H1 (cell line): Measurements from ENCODE around the gene PBX3. TPM values are rescaled to one million over a fixed set of nuclear protein-coding genes. Genes with fewer than 3 reads are reported as not detected.
A peak's percentile ranks its signal among the peaks of the same experiment; 100 is the strongest.

ENCODE experiments used
- CTCF ChIA-PET: fragments of 300-600 bp; sonication (Branson Sonifier 250); formaldehyde crosslinking; loops from one replicate; lab custom pipeline; 2021; ENCODE audit not compliant: partially characterized antibody; lab: Charles Lee
- POLR2A ChIA-PET: fragments of 300-600 bp; sonication (Branson Sonifier 250); formaldehyde crosslinking; loops from one replicate; lab custom pipeline; 2021; ENCODE audit warnings: inconsistent platforms; ENCODE audit not compliant: partially characterized antibody; lab: Charles Lee
- DNase-seq, 2 experiments: peaks; one replicate each; pipeline versions ENCODE4 v3.0.0 to v3.0.0-alpha.2; 2010 to 2022; ENCODE audit warnings: low spot score in 2 of 2, low read depth in 1 of 2, mixed read lengths in 1 of 2
- FAIRE-seq: peaks from 2 replicates; lab custom pipeline; 2011; peaks lifted over from hg19 to GRCh38; lab: Jason Lieb, UNC
- H2AFZ ChIP-seq: 2 replicates; pipeline ENCODE4 v1.8.1; 2012; ENCODE audit warnings: low read length, inconsistent platforms
- H2AK5ac ChIP-seq: 2 replicates; pipeline ENCODE4 v1.6.1; 2013; ENCODE audit warnings: low read depth, low read length
- H2BK120ac ChIP-seq: replicated peaks from 2 replicates; pipeline ENCODE3; 2013; ENCODE audit warnings: low read depth, low read length, inconsistent platforms
- H2BK12ac ChIP-seq: 2 replicates; pipeline ENCODE4 v1.6.1; 2013; ENCODE audit warnings: low read depth, low read length
- H2BK15ac ChIP-seq: 2 replicates; pipeline ENCODE4 v1.6.1; 2013; ENCODE audit warnings: low read length
- H2BK20ac ChIP-seq: 2 replicates; pipeline ENCODE4 v1.6.1; 2013; ENCODE audit warnings: low read length
- H2BK5ac ChIP-seq: 2 replicates; pipeline ENCODE4 v1.6.1; 2013; ENCODE audit warnings: low read depth, low read length
- H3K14ac ChIP-seq: 2 replicates; pipeline ENCODE4 v1.6.1; 2013; ENCODE audit warnings: inconsistent platforms; ENCODE audit not compliant: insufficient read length
- H3K18ac ChIP-seq: 2 replicates; pipeline ENCODE4 v1.6.1; 2013; ENCODE audit warnings: low read length; ENCODE audit errors: extremely low read depth
- H3K23ac ChIP-seq: 2 replicates; pipeline ENCODE4 v1.6.1; 2013; ENCODE audit warnings: inconsistent platforms; ENCODE audit not compliant: insufficient read length
- H3K23me2 ChIP-seq: 2 replicates; pipeline ENCODE4 v1.6.1; 2013; ENCODE audit warnings: low read depth, low read length
- H3K27ac ChIP-seq: 2 replicates; pipeline ENCODE4 v1.6.1; 2011; ENCODE audit warnings: low read depth, low read length, inconsistent platforms
- H3K27me3 ChIP-seq, 4 experiments: replicated peaks in 1 of 4; 1 replicate in 1 of 4; 2 replicates in 3 of 4; pipeline versions ENCODE4 v1.6.1 to v1.8.1; 2011 to 2013; ENCODE audit warnings: low read length in 3 of 4, mild to moderate bottlenecking in 3 of 4, inconsistent platforms in 2 of 4, mixed read lengths in 2 of 4, moderate library complexity in 1 of 4; ENCODE audit not compliant: control insufficient read depth in 3 of 4, insufficient read depth in 3 of 4; ENCODE audit errors: extremely low read depth in 1 of 4
- H3K36me3 ChIP-seq, 4 experiments: 2 replicates each; pipeline versions ENCODE4 v1.6.1 to v1.8.1; 2011 to 2013; ENCODE audit warnings: mild to moderate bottlenecking in 4 of 4, low read length in 3 of 4, moderate library complexity in 2 of 4, control low read depth in 1 of 4, inconsistent platforms in 1 of 4; ENCODE audit not compliant: insufficient read depth in 4 of 4, control insufficient read depth in 2 of 4
- H3K4ac ChIP-seq: replicated peaks from 2 replicates; pipeline ENCODE3; 2013; ENCODE audit warnings: low read length, low read depth, mixed read lengths, inconsistent platforms; ENCODE audit not compliant: insufficient read length
- H3K4me1 ChIP-seq, 4 experiments: replicated peaks in 1 of 4; 1 replicate in 1 of 4; 2 replicates in 3 of 4; pipeline versions ENCODE4 v1.6.1 to v1.8.1; 2011 to 2013; ENCODE audit warnings: low read length in 3 of 4, inconsistent platforms in 2 of 4, mixed read lengths in 1 of 4; ENCODE audit not compliant: insufficient read depth in 4 of 4, control insufficient read depth in 3 of 4
- H3K4me2 ChIP-seq, 2 experiments: 2 replicates each; pipeline versions ENCODE4 v1.6.1 to v1.8.1; 2011 to 2013; ENCODE audit warnings: low read depth in 2 of 2, low read length in 2 of 2, control low read depth in 1 of 2, inconsistent platforms in 1 of 2, mild to moderate bottlenecking in 1 of 2; ENCODE audit not compliant: insufficient read depth in 1 of 2
- H3K4me3 ChIP-seq, 4 experiments: fragments of 200-600, 300-600 bp in 1 of 4; sonication (generic), shearing (Covaris generic), sonication (Bioruptor Twin) in 1 of 4; 2 replicates each; pipeline versions ENCODE4 v1.5.1 to v1.8.1; 2011 to 2016; ENCODE audit warnings: low read length in 4 of 4, low read depth in 3 of 4, control low read depth in 2 of 4, inconsistent platforms in 2 of 4, mild to moderate bottlenecking in 2 of 4, mixed read lengths in 1 of 4, moderate library complexity in 1 of 4; ENCODE audit not compliant: insufficient read depth in 2 of 4; ENCODE audit errors: extremely low read depth in 1 of 4
- H3K56ac ChIP-seq: replicated peaks from 2 replicates; pipeline ENCODE3; 2013; ENCODE audit warnings: low read depth, mild to moderate bottlenecking, mixed read lengths, low read length, inconsistent platforms; ENCODE audit not compliant: insufficient read length
- H3K79me1 ChIP-seq: 2 replicates; pipeline ENCODE4 v1.6.1; 2013; ENCODE audit warnings: low read depth, low read length, control low read depth
- H3K79me2 ChIP-seq, 2 experiments: 2 replicates each; pipeline versions ENCODE4 v1.6.1 to v1.8.1; 2012 to 2013; ENCODE audit warnings: low read length in 2 of 2, mild to moderate bottlenecking in 2 of 2, inconsistent platforms in 1 of 2; ENCODE audit not compliant: insufficient read depth in 2 of 2, control insufficient read depth in 1 of 2
- H3K9ac ChIP-seq, 4 experiments: replicated peaks in 1 of 4; 1 replicate in 1 of 4; 2 replicates in 3 of 4; pipeline versions ENCODE4 v1.6.1 to v1.8.1; 2011 to 2013; ENCODE audit warnings: low read depth in 3 of 4, low read length in 3 of 4, control low read depth in 2 of 4, mild to moderate bottlenecking in 2 of 4, moderate library complexity in 2 of 4, inconsistent platforms in 1 of 4; ENCODE audit errors: extremely low read depth in 1 of 4
- H3K9me3 ChIP-seq, 2 experiments: 2 replicates each; pipeline versions ENCODE4 v1.6.1 to v1.8.1; 2012 to 2013; ENCODE audit warnings: mild to moderate bottlenecking in 2 of 2, moderate library complexity in 2 of 2, control low read depth in 1 of 2, inconsistent platforms in 1 of 2, low read depth in 1 of 2, low read length in 1 of 2, mixed read lengths in 1 of 2; ENCODE audit not compliant: insufficient read depth in 2 of 2
- H4K20me1 ChIP-seq, 2 experiments: replicated peaks in 1 of 2; 2 replicates each; pipeline versions ENCODE3 to v1.8.1; 2011 to 2013; ENCODE audit warnings: inconsistent platforms in 2 of 2, low read length in 2 of 2, mild to moderate bottlenecking in 1 of 2; ENCODE audit not compliant: insufficient read depth in 2 of 2, control insufficient read depth in 1 of 2
- H4K5ac ChIP-seq: 2 replicates; pipeline ENCODE4 v1.6.1; 2013; ENCODE audit warnings: low read length, low read depth, mixed read lengths, inconsistent platforms; ENCODE audit not compliant: insufficient read length
- H4K8ac ChIP-seq: 2 replicates; pipeline ENCODE4 v1.8.0; 2013; ENCODE audit warnings: mild to moderate bottlenecking, moderate library complexity, low read length, inconsistent platforms; ENCODE audit not compliant: insufficient read depth; ENCODE audit errors: extremely low read depth
- H4K91ac ChIP-seq: replicated peaks from 2 replicates; pipeline ENCODE3; 2013; ENCODE audit warnings: low read length, mixed read lengths, inconsistent platforms; ENCODE audit not compliant: insufficient read length
- CBX8 ChIP-seq: fragments of 300-800, 300-1000 bp; sonication (generic); IDR thresholded peaks from 2 replicates; pipeline ENCODE4 v1.7.1; 2016; ENCODE audit warnings: low read depth, low read length, borderline replicate concordance
- KDM1A ChIP-seq: fragments of 200-600, 300-600 bp; sonication (generic); IDR thresholded peaks from 2 replicates; pipeline ENCODE4 v1.7.1; 2016; ENCODE audit warnings: mild to moderate bottlenecking, low read length, borderline replicate concordance
- KDM5A ChIP-seq: fragments of 200-600 bp; IDR thresholded peaks from 2 replicates; pipeline ENCODE4 v1.7.1; 2012; ENCODE audit warnings: mild to moderate bottlenecking, low read length, inconsistent platforms, mixed read lengths
- SIRT6 ChIP-seq: IDR thresholded peaks from one replicate; pipeline ENCODE4 v1.7.1; 2012; ENCODE audit warnings: low read length, inconsistent platforms
- TCF12 ChIP-seq: IDR thresholded peaks from 2 replicates; pipeline ENCODE4 v1.6.1; 2011; ENCODE audit warnings: low read depth, mild to moderate bottlenecking, low read length
- whole genome bisulfite sequencing, 2 experiments: shearing (Covaris generic) in 1 of 2; methylation state at CpG; one replicate each; pipeline versions ENCODE4 v1.1.6 to v1.1.7; 2013 to 2015; ENCODE audit warnings: low lambda C conversion rate in 2 of 2, mixed read lengths in 2 of 2, inconsistent platforms in 1 of 2, low coverage in 1 of 2, missing lambda C conversion rate in 1 of 2; ENCODE audit not compliant: insufficient replicate concordance in 2 of 2, insufficient coverage in 1 of 2, insufficient read length in 1 of 2; ENCODE audit errors: extremely low coverage in 1 of 2, missing lambda C conversion rate in 1 of 2; 5-methylcytosine and 5-hydroxymethylcytosine counted together
- polyA plus RNA-seq, 7 experiments: library from polyadenylated mRNA; depleted of rRNA in 3 of 7; stranded (reverse) in 5 of 7; unstranded in 2 of 7; fragments of >200 nt in 5 of 7; fragments of 200-250 nt in 2 of 7; gene quantifications; 1 replicate in 5 of 7; 2 replicates in 1 of 7; 4 replicates in 1 of 7; pipeline versions ENCODE4 v1.2.1 to v1.2.3, GENCODE V29; 2011 to 2013; ENCODE audit warnings: missing spikeins in 2 of 7, mixed read lengths in 2 of 7
- total RNA-seq: library from RNA; stranded (reverse); fragmentation: NEBNext Ultra II Directional; extraction: Animal tissue kit (Norgen Biotek cat#: 25700); gene quantifications from 2 replicates; pipeline ENCODE4 v1.2.1, GENCODE V29; 2021
- TF ChIP-seq, protein P1 (sequence below): IDR thresholded peaks from 2 replicates; pipeline ENCODE4 v1.6.1; 2012; ENCODE audit warnings: inconsistent platforms

PBX3 gene
- total and polyA plus RNA-seq, 2 of the 8 experiments (the other 6 are each of a cell fraction or from before 2014, with no cell fraction given) = 22.7 to 44.3 TPM

DNA sequence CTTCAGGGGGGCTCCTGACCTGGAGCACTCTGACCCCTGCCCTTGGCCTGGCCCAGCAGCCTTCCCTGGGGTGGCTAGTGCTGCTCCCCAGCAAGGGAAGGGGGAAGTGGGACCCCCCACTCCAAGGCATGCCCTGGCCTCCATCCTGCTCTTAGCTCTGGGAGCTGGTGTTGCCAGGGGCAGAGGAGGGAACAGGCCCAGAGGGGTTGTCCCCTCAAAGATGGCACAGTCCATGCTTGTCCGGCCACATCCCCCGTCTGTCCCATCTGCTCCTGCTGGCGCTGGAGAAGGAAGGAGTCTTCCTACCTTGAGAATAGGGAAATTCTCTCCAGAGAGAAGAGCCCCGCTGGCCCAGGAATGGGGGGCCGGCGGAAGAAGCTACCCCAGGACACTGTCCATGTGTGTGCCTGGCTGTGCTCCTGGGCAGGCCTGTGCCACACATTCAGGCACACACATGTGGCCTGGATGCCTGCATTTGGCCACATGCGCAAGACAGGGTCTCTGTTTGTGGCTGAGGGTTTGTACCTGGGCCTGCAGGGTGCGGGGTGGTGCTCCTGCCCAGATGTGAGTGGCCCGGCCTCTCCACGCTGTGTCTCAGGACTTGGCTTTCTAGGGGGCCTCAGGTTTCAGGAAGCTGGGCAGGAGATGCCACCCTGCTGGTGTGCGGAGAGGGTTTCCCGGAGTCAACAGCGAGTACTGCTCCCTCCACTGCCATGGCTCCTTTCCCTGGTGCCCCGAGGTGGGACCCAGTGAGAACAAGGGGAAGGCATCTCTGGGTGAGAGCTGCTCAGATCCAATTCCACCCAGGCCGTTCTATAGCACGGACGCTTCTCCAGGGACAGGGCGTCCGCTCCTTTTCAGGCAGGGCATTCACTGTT is 247.1 kb downstream of the PBX3 start:
- H2BK120ac ChIP-seq = no peak overlapping the region
- no peak overlapping the region for H3K14ac ChIP-seq
- H3K27ac ChIP-seq = no peak overlapping the region
- H3K9ac ChIP-seq = no peak overlapping the region
- 87% methylated on average over 17 of the region's 19 CpGs; no CpG with 5 or more reads in 1 of the 2 experiments for WGBS, 2 experiments
- CTCF ChIA-PET = interaction anchor here (0.8 kb wide), 1 partner anchor 8 kb away, joined by 3 read pairs; no protein-coding TSS in a partner anchor
- H3K4me1 ChIP-seq = peaks cover 0 to 4% (median 0%) of the 10 kb centered on the region in 4 experiments; a peak in 2 of 7 replicates
- TF ChIP-seq SIRT6 (no peak), CBX8 (no peak), KDM1A (no peak), TCF12 (no peak), KDM5A (no peak)
- TF ChIP-seq, protein P1, sequence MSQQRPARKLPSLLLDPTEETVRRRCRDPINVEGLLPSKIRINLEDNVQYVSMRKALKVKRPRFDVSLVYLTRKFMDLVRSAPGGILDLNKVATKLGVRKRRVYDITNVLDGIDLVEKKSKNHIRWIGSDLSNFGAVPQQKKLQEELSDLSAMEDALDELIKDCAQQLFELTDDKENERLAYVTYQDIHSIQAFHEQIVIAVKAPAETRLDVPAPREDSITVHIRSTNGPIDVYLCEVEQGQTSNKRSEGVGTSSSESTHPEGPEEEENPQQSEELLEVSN = no peak
- TF ChIP-seq, all 59 proteins: peak for 0
- Histone ChIP-seq H3K9me3 (no peaks in the 10 kb centered on the region), H3K4ac (no peak overlapping the region), H4K20me1 (no peaks in the 10 kb centered on the region), H3K23me2 (no peaks in the 10 kb centered on the region), H2BK15ac (no peak overlapping the region), H4K8ac (0 out of 2 replicates have a peak overlapping the region, but pooled peaks have one; percentile 58), H3K79me2 (no peaks in the 10 kb centered on the region), H3K23ac (no peak overlapping the region), H2AFZ (no peak overlapping the region; the same call in 1 of the 2 replicates), H2BK5ac (no peak overlapping the region), H3K56ac (no peak overlapping the region), H3K79me1 (no peaks in the 10 kb centered on the region), H2BK20ac (no peak overlapping the region), H3K36me3 (no peaks in the 10 kb centered on the region), H4K91ac (no peak overlapping the region), H2AK5ac (no peak overlapping the region), H4K5ac (no peak overlapping the region), H3K27me3 (no peaks in the 10 kb centered on the region), H3K4me3 (no peak overlapping the region), H3K18ac (no peak overlapping the region), H3K4me2 (no peak overlapping the region), H2BK12ac (no peak overlapping the region)
- POLR2A ChIA-PET = no interaction called here
- FAIRE-seq = no peak
- no peak for DNase-seq
